GM19023 (cell line): ENCODE measurements around the gene LY86.

Experiments
- ATAC-seq: cut with Tn5 transposase; IDR thresholded peaks from one replicate; pipeline ENCODE4 v1.9.1; 2021; ENCODE audit warnings: mild to moderate bottlenecking, moderate library complexity; ENCODE audit not compliant: unreplicated experiment

Gene LY86

DNA sequence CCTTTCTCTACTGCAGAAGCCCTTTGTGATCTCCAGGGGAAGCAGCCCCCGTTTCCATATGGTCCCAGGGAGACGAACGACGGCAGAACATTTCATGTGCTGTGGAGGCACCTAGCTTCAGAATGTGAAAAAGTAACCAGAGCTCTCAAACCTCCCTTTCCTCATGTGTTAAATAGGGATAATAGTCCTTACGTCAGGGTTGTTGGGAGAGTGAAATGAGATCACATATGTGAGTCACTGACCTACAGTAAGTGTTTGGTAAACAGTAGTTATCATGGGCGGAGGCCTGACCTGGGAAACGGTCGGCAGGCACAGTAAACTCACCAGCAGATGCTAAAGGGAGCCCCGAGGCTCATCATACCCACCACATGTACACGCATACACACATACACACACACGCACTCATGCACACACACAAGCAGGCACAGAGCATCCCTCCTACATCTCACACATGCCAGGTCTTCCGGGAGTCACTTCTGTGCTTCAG is 89.7 kb downstream of the LY86 start:
- no peak for ATAC-seq

DNA sequence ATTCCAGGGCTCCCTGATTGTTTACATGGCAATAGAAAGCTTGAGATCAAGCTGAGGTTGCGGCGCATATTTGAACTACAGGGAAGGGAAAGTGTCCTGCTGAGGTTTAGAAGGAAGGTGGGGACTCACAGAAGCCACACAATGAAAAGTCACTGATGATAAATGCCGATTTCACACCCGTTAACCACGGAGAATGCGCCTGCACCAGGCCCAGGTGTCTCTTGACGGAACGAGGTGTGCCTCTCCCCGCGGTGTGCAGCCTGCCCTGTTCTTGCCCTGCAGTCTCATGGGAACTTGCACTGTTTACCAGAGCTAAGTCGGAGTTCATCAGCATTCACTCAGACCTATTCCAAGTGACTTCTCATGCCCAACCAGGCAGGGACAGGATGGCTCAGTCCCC is 90.3 kb downstream of the LY86 start:
- ATAC-seq: no peak

DNA sequence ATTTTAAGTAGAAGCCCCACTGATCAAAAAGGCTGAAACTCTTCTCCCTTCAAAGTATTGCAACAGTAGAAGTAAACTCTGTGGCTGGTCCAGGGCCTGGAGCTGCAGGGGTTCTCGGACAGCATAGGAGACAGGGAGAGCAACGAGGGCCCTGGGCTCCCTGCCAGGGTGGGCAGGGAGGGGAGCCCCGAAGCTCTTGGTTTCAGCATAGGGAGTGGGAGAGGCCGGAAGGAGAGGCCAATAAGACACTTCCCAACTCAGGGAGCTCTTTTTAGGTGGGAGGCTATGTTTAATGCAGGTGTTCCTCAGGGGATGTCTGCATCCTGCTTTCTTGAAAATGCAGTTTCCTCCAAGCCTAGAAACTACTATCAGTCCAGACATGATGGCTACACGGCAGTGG is 91.1 kb downstream of the LY86 start:
- no peak for ATAC-seq

DNA sequence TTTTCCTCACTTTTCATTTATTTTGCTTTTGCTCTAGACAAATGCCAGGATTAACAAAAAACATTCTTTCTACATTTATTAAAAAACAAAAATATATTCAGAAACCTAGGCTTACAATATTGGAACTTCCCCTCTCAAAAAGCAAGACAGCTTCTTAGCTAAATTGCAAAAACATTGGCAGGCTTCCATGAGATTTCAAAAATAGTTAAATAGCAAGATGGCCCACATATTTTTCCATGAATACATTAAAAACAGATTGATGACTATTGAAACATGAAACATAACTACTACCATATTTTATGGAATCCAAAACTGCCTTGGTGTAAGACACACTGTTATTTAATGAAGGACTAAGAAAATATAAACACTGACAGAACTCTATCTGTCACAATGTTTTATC is 92.0 kb downstream of the LY86 start:
- ATAC-seq: no peak

DNA sequence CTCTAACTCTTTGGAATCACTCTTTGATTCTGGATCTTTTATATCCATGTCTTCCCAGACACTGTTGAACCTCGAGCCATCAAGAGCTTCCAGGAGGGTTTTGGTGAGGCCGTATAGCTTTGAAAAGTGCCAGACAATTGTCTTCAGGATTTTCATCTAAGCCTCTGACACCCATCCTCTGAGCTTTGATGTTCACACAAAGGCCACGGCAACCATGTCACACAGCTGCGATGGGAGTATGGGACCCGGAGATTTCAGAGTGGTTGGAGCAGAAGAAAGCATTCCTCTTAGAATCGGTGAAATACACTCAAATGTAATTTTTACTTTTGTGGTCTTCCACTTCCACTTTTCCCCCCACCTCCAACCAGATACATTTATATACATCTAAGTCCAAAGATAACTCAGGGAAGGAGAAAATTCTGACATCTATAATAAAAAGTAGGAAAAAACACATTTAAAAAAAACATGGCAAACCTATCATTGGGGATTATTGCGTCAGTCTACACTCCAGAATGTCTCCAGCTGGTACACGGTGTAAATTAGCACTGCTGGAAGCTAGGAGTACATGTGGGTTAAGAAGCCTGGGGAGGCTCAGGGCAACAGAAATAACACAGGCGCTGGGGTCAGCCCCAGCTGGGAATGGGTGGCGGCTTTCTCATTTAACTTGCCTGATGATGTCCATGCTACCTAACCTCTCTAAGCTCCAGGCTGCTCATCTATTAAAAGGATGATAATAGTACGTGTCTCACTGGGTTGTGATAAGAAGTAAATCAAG is 92.7 kb downstream of the LY86 start:
- no peak for ATAC-seq

DNA sequence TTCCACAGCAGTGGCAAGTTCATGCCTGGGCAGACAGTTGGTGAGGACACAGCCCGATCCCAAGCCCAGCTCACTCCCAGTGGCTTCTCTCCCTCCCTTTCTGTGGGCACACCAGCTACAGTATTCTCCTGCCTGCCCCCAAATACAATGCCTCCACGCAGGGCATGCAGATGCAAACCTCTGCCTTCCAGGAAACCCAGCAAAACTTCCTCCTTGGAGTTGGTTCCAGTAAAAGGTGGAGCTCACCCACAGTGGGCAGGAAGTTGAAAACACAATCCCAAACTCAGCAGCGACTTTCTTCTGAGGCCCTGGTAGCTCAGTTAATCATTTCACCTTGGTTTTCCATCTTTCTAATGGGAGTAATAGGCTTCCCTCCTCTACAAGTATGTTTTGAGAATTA is 93.7 kb downstream of the LY86 start:
- ATAC-seq: no peak

DNA sequence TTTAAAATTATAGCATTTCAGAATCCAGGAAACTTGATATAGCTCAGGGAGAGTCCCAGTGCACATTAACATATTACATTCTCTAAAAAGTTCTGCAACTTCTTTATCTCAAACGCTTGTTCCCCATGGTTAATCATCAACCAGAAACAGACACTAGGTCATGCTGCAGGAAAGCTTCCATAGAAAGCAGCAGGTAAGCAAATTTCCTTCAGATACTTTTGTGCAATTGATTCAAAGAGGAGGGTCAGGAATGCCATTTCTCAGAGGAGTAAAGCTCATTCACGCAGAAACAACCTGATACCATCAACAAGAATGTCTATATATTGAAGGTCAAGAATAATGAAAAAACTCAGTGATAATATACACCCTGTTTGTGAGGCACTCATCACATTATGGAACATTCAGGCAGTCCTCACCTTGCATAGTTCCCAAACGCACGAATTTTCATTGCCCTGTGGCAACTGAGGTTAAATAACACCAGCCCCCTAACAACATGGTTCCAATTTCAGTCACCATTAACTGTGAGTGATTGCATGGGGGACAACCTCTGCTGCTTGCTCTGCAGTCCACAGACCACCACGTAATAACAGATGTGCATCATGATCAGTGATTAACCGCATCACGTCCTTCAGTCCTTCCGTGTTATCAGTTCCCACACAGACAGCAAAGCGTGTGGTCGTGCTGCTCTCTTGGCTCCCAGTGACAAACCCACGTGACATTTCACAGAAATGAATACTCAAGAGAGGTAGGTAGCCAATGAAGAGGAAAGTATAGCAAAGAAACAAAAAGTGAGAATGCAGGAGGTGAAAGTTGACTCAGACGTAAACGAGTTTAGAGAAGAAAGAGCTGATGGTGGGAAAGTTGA is 95.7 kb downstream of the LY86 start:
- peak; percentile 87 for ATAC-seq

DNA sequence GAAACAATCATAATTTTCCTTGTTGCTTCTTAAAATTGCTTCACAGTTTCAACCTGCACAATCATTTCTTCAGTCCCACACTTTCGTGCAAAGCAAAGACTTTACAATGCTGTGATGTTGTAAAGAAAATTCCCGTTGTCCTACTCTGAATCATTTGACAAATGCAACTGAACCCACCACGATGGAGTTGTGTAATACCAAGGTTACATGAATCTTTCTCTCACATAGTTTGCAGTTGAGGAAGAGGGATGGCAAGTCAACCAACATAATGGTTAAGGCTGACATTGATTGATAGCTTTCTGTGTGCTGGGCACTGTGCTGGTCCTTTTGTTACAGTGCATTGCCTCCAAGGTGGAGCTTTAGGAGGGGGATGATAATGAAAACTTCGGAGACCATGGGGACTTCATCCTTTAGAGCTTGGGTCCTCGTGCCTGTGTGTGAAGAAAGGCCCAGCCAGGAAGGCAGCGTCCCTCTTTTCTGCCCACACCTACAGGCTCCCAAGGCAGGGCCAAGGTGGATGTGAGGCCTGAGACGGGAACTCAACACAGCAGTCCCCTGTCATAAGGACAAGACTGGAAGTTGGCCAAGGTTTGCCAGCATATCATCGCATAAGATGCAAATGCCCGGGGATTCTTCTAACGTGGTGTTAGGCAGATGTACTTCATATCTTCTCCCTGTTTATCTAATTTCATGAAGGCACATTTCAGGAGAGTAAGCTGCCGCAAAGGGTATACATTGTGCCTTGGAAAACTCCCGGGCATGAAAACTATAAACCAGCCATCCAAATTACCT is 96.9 kb downstream of the LY86 start:
- no peak for ATAC-seq

DNA sequence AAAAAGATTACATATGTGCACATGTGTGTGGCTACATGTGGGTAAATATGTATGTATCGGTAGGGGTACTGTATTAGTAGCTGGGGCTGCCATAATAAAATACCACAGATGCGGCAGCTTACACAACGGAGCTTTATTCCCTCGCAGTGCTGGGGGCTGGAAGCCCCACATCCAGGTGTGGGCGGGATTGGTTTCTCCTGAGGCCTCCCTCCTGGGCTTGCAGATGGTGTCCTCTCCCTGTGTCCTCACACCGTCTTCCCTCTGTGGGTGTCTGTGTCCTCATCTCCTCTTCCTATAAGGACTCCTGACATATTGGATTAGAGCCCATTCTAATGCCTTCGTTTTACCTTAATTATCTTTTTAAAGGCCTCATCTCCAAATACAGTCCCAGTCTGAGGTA is 97.7 kb downstream of the LY86 start:
- ATAC-seq: no peak

DNA sequence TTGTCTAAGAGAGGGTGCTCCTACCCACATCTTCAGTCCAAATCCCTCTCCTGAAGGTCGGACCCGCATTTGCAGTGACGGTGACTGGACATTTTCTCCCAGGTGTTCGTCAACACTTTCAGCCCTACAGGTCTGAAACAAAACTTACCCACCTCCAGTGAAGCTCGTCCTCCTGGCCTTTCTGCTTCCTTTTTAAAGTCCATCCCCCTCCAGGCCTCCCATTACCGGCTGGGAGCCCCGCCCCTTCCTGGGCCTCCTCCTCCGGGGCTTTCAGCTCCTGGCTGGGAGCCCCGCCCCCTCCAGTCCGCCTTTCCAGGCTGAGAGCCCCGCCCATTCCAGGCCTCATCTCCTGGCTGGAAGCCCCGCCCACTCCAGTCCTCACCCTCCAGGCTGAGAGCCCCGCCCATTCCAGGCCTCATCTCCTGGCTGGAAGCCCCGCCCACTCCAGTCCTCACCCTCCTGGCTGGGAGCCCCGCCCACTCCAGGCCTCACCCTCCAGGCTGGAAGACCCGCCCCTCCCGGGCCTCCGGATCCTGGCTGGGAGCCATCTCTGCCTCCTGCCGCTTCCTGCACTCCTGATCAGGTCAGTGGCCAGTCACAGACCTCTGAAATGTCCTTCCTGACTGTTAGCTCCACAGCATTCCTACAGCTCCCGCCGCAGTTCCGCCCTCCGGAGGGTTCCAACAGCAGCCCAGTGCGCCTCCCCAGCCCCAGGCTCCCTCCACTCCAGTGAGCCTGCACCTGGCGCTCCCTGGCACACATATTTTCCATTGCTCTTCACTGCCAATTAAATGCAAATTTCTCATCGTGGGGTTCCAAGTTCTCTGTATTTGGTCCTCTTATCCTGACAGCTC is 98.5 kb downstream of the LY86 start:
- ATAC-seq: no peak

DNA sequence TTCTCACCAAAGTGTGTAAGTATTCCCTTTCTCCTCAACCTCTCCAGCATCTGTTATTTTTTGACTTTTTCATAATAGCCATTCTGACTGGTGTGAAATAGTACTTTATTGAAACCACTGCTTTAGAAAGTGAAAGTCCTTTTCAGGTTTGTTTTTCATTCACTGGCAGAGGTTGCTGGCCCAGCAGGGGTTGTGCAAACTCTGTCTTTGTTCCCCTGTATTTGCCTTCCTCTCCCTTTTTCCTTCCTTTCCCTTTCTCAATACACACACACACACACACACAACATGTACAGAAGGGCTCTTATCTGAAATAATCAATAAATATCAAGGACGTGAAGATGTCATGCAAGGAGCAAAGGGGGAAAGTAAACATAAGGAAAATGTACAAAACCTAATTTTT is 99.8 kb downstream of the LY86 start:
- no peak for ATAC-seq

DNA sequence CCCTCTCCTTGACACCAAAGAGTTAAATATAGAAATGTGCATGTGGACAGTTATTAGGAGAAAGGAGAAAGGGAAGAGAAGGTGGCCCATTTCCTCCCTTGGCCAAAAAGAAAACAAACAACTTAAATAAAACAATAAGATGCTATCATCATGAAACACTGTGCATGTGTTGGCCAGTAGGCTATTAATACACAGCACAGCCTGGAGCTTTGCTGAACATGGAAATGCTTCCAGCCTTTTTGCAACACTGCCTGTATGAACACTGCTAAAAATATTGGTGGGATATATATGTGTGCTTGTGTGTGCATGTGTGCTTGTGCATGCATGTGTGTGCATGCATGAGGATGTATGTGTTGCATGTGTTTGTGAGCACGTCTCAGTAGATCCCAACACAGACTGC is 100.4 kb downstream of the LY86 start:
- no peak for ATAC-seq

DNA sequence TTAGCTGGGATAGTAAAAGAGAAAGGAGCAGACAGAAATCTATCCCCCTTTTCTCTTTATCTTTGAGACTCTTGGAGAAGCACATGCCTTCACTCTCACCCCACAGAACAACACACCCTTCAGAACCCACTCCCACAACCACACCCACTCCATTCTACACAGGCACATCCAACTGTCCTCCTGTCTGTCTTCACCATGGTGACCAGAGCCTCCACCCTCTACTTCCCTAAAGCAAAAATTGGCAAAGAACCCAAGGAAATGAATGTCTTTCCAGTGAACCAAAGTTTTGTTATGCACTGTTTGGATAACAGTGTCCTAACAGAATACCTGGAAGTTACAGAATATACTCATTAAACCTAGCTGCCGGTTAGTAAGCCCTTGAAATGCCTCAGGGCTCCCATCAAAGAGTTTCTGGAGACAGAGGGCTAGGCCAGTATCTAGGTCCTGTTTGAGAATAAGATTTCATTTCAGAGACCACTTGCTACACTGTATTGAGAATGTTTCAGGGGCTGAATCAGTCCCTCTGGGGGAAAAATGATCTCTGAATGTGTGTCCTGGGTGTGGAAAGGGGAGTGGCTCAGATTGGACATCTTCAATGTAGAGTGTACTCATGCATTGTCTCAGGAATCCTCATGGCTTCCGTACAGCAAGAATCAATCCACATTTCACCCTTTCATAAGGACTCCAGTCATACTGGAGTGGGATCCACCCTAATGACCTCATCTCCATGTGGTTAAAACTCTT is 101.1 kb downstream of the LY86 start:
- ATAC-seq: no peak

DNA sequence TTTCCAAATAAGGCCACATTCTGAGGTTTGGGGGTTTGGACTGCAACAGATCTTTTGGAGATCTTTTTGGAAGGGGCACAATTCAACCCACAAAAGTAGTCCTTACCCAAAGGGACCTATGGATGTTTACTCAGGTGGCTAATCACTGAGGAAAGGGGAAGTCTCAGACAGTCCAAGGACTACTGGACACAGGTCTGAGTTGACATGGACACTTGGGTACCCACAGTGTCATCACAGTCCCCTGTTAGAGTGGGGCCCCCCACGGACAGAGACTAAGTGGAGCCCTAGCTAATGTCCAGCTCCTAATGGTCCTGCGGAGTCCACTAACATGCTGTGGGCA is 101.6 kb downstream of the LY86 start:
- ATAC-seq: no peak

DNA sequence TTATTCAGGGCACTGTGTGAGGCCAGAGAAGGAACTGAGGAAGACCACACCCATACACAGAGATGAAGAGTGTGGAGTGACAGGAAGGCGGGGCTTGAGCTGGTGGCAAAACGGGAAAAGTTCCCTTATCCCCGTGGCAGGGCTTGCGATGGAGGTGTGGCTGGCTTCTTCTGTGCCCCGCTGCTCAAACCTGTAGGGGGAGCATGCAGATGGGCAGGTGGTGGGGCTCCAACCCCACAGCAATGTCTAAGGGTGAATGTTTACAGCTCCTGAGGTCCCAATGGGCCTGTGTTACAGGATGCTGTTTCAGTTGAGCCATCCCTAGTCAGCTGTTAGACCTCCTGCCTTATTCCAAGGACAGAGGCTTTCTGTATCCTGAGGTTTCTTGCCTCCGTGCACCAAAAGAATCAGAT is 105.9 kb downstream of the LY86 start:
- ATAC-seq: no peak

DNA sequence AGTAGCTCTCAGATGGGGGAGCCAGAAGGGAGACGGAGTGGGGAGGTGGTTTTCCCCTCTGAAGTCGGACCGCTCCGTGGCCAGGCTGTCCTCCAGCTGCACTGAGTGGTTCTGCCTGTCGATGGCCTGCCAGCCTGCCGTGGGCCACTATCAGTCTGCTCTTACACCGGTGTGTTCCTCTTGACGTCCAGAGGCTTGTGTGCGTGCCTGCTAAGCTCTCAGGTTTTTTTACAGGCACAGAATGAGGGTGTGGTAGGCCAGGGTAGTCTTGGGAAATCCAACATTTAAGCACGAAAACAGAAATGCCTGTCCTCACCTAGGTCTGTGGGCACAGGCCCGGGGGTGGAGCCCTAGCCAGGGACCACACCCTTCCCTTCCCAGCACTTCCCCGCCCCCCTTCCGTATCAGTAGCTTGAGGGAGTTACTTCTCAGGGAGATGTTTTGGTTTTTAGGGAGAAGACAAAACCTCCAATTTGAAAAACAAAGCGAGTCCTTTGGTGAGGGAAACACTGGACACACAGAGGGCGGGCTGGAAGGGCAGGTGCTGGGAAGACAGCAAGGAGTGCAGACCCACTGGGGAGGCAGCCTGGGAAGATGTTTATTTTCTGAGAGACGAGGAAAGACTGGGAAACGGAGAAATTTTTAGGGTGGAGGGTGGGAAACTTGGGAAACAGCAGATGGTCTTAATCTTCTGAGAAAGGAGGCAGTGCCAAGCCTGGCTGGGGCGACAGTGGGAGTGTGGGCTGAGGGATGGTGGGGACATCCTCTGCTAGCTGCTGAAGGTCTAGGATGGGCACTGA is 106.5 kb downstream of the LY86 start:
- no peak for ATAC-seq

DNA sequence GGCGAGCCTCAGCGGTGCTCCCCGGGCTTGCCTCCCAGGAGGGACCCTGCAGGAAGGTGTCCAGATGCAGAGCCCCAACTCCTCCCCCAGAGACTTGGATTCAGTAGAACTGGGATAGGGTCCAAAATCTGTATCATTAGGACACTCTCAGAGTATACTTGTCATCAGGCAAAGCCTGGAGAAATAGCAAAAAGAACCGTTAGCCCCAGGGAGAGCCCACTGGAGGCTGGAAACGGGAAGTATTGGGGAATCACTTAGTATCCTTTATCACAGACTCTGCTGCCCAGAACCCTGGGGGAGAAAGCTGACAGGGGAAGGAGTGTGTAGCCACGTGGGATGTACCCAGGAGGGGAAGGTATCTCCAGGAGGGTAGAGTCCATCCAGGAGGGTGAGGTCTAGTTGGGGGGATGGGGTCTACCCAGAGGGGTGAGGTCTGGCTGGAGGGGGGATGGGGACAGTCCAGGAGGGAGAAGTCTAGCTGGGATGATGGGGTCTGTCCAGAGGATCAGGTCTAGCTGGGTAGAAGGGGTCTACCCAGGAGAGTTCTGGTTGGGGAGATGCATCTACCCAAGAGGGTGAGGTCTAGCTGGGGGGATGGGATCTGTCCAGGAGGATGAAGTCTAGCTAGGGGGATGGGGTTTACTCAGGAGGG is 107.2 kb downstream of the LY86 start:
- no peak for ATAC-seq

DNA sequence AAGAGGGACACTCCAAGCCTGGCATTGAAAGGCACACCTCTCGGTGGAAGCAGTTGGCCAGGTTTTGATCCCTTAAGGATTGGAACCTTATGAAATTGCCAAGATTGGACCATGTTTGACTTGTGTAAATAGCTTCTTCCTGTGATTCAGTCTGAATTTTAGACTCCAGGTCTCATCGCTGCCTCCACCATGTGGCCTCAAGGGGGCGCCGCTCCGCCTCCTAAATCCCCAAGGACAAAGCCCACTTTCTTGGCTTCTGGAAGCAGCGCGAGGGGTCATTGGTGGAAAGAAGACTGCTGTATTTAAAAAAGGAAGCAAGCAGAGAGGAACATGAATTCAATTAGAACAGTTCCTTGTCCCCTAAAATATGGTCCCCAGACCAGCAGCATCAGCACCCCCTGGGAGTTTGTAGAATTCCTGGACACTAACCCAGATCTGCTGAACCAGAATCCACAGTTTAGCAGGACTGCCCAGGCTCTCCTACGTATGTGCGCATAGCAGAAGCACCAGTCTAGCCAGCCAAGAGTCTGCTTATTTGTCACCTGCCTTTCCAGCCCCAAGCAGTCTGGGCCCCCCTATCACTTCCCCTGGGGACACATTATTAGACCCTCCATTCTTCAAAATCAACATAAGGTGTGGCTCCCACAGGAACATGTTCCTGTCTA is 108.5 kb downstream of the LY86 start:
- no peak for ATAC-seq
